Measurements from ENCODE around the gene CES5A.
"Not testable (repeated sequence)": the region's sequence is repeated elsewhere in the genome, so short reads cannot be mapped to it uniquely, and the experiment has no call there.

The CES5A gene

DNA sequence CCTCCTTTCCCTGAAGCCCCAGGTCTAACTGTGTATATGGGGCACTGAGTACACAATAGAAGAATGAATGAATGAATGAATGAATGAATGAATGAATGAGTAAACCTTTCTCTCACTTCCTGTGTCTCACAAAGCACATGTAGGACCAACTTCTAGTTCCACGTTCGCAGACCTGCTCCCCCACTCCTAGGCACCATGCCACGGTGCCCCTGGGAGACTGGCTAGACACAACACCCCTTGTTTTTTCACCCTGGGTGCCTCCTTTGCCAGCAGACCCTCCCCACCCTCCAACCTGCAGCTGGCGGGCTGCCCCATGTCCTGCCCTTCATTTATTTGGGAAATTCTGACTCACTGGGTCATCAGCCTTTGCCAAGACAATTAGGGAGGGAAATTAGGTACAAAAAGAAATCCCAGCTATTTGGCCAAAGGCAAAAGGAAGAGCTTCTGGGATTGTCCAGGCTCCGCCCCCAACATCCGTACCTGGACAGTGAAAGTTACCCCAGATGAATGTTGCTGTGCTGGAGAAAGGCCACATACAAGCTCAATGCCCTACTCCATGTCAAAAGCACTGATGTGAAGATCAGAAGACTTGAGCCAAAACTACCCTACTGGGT lies 50.0 kb downstream of the CES5A start:
- DNase-seq = no peak

DNA sequence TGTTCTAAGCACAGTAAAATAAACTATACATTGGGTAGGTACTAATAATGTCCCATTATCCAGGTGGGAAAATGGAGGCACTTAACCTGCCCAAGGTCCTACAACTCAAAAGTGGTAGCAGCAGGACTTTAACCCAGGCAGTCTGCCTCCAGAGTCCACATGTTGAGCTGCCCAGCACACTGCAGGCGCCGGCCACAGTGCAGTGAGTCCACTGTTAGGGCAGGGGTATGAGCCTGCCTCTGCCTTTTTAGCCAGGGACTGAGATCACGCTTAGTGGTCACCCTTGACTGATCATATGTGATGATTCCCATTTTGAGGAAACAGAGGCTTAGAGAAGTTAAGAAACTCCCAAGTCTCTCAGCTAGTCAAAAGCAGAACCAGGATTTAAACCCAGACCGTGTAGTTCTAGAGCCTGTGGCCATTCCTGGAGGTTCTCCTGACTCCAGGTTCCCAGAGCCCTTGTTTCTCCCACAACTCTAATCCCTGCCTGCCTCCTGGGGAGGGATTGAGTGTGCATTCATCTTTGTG lies 50.6 kb downstream of the CES5A start:
- no peak for DNase-seq

- DNase-seq = no peak
These were observed 52.8 kb downstream of the CES5A start for GRCh38 chr16:55822280-55822810.

DNA sequence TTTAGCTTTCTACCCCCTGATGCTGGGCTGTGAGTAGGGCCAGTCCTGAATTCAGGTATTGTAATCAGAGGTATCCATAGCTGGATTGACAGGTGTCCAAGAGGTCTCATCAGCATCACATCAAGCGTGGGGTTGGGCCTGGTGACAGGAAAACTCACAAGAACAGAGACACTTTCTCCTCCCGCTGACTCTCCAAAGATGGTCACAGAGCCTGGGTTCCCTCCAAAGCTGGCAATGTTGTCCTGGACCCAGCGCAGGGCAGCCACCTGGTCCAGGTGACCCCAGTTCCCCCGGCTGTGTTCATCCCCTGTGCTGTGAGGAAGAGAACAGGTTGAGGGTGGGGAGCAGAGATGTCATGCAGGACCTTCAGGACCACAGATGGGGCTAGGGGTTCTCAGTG lies 54.0 kb downstream of the CES5A start:
- no peak for DNase-seq

DNA sequence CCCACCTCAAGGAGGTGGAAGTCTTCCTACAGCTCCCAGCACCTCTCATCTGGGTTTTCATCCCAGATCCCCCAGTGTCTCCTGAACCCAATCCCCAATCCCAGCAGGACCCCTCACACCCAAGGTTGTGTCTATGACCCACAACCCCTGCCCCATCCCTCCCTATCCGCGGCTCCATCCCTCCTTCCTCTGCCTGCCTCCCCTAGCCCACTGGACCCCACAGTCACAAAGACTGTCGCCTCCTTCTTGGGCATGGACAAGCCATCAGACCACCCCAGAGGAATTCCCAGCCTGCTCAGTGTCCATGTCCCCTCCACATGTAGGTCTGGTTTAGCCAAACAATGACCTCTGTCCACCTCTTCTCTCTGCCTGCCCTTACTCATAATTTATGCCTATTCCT lies 54.6 kb downstream of the CES5A start:
- DNase-seq = no peak

- DNase-seq = no peak
These were observed 57.8 kb downstream of the CES5A start for GRCh38 chr16:55817236-55817912.

- not testable (repeated sequence) for DNase-seq
These were observed 59.0 kb downstream of the CES5A start for GRCh38 chr16:55816222-55816621.

GRCh38 chr16:55815320-55815719 lies 59.9 kb downstream of the CES5A start:
- no peak for DNase-seq

DNA sequence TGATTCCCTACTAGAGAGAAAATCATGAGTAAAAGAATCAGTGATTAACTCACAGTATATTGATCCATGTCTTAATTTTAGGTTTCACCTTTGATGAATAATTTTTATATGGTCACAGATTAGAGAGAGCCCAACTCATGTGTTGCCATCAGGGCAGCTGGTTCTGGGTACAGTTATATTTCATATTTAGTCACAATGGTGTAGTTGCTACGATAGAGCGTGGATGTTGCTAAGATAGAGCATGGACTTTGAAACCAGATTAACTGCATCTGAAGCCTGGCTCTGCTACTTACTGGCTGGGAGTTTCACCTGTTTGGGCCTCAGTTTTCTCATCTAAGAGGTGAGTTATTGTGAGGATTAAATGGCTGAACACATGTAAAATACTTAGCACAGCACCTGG lies 61.0 kb downstream of the CES5A start:
- DNase-seq = not testable (repeated sequence)

DNA sequence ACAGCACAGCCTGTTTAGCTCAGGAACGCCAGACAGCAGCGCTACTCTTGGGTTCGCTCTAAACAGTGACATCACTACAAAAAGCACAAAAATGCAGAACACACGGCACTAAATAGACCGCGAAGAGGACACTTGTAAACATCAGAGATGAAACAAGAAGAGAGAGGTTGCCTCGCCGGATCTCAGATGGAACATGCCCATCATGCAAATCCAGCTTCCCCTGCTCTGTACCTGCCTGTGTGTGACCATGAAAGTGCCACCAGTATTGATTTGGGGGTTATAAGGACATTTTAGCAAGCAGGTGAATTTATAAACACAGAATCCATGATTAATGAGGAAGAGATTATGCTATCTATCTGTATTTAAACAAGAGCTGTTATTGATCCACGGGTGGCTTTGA lies 61.4 kb downstream of the CES5A start:
- not testable (repeated sequence) for DNase-seq

GRCh38 chr16:55812951-55813350 lies 62.2 kb downstream of the CES5A start:
- no peak for DNase-seq

DNA sequence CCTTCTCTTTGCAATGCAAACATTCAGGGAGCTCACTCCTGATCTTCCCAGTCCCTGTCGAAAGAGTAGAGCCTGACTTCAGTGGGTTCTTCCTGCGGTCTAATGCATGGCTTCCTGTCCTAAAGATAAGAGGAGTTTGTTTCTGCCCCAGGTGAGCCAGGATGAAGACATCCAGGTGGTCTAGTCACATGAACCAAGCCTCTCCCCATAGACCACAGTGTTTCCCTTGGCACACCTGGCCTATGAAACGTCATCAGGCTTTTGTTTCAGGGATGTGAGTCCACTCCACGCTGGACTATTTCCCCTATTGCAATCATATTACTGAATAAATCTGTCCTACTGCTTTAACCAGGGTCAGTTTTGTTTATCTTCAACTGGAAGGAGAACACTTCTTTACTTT lies 63.4 kb downstream of the CES5A start:
- DNase-seq = no peak

DNA sequence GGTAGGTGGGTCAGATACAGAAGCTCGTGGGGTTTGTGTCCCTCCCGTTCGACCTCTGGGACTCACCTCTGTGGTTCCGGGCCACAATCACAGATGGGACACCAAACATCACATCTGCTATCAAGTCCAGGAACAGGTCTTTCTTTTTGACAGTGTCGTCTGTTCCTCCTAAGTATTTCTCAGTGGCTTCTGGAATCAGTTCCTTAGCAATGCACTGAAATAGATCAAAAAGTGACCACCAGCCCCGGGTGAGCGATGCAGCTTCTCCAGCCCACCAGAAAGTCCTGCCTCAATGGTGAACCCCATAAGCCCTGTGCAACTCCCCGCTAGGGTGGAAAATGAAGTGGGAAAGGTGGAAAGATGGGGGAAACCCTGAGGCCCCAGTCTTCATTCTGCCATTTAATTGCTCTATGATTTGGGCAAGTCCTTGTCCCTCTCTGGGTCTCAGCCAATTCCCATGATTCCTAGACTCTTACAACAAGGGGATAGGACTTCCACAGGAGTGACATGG lies 64.7 kb downstream of the CES5A start:
- no peak for DNase-seq

DNA sequence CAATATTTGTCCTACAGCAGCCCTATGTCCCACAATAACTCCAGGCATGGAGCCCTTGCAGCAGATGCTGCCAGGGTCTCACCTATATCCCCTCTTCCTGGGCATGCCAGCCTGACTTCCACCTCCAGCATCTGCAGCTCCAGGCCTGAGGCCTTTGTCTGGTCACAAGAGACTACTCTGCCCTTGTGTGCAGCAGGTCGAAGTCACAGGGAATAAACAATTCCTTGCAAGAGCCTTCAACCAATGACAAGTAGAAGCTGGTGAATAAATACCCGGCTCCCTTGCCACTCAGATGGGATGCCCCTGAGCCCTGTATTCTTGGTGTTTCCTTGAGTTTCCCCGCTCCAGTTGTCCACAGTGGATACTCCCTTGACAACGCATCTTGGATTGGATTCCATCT lies 65.3 kb downstream of the CES5A start:
- no peak for DNase-seq

DNA sequence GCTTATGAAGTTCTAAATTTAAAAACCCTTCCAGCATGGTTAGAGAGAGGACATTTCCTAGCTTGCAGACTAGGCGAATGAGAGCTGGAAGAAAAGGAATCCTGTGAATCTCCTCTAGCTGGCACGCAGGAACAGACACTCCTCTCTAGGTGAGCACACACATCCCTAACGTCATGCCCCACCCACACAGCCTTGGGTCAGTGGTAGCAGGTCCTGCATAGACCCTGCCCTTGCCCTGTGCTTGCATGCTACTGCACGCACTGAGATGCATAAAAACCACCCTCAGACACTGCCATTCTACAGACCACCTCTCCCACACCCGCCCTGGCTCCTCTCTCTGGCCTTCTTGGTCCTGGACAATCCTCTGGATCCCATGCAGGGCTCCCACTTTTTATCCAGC lies 65.8 kb downstream of the CES5A start:
- DNase-seq = no peak

DNA sequence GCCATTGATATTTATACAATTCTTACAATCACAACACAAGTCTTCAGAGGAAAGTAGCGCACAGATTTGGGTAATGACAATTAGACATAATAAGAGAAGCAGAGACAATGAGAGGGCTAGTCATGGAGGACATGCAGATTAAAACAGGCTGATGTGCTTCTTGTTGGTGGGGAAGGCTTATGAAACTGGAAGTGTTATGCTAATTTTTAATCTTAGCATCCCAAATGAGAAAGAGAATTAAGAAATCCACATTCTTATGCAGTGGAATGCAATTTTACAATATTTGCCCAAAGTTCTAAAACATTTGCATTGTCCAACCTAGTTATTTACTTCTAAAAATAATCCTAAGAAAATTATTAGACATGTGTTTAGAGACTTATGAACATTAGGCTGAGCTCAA lies 66.9 kb downstream of the CES5A start:
- DNase-seq = not testable (repeated sequence)

DNA sequence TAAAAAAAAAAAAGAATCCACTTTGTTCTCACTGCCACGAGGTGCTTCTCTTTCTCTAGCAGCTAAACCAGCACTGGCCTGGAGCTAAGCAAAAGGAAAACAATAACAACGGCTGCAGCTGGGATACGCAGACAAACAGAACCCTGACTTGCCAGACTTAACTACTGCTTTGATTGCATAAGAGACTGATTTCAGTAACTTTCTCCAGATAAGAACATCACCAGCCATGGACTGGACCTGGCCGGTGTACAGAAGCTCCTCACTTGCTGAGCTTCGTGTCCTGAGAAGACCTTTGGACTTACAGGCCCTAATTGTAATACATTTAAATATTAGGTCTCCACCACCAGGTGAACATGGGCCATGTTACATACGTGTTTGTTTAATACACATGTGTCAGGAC lies 70.1 kb downstream of the CES5A start:
- not testable (repeated sequence) for DNase-seq

DNA sequence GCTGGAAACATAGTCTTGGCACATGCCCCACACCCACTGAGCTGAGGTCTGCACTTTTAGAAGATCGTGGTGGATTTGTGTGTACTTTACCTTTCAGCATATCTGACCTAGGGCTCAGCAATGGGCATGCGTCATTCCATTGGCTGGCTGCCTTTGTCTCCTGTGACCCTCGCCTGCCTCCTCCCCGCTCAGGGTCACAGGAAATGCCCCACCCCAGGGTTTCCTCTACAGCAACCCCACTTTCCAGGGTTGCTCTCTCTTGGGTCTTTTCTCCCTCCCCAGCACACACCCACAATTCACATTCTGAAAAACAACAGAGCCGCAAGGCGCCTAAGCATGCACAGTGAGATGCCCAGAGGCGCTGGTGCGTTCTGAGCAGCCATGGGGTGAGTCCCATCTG lies 71.5 kb downstream of the CES5A start:
- not testable (repeated sequence) for DNase-seq
